GM19238 (cell line): ENCODE data around the gene CD7.
"Not testable (repeated sequence)": the region's sequence is repeated elsewhere in the genome, so short reads cannot be mapped to it uniquely, and the experiment has no call there.

Source experiments
- DNase-seq: peaks from one replicate; pipeline ENCODE4 v3.0.0; 2011; ENCODE audit warnings: low spot score; ENCODE audit not compliant: insufficient read length

CD7 gene

DNA sequence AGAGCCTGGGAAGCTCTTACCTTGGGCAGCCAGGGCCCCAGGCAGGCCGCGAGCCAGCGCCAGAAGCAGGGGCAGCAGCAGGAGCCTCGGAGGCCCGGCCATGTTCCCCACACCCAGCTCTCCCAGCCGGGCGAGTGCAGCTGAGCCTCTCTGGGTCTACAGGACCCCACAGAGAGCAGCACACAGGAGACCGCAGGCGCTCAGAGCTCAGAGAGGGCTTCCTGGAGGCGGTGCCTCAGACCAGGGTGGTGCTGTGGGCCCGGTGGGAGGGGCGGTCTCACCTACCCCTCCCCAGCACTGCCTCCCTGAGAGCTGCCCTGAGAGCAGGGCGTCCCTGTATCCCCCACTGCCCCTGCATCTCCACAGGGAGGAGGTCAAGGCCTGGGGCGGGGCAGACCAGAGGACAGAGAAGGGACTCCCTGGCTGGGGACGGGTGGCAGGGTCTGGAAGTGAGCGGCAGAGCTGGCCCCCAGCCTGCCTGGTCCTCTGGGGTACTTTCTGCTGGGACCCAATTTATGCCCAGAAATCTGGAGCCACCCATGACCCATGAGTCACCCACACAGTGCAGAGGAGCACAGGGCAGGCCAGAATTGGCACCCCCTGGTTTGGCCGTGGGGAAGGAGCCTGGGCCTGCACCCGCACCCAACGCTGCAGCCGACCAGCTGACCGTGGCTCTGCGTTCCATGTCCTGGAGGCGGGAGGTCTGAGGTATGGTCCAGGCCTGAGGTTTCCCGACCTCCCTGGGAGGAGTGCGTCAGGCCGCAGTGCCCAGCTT is at the start of gene CD7:
Gene CD7, minus strand, starts transcription at position 215 of the 775 bp plus-strand sequence. Its CDS starts 113 bp downstream, at position 102.
- no peak for DNase-seq

DNA sequence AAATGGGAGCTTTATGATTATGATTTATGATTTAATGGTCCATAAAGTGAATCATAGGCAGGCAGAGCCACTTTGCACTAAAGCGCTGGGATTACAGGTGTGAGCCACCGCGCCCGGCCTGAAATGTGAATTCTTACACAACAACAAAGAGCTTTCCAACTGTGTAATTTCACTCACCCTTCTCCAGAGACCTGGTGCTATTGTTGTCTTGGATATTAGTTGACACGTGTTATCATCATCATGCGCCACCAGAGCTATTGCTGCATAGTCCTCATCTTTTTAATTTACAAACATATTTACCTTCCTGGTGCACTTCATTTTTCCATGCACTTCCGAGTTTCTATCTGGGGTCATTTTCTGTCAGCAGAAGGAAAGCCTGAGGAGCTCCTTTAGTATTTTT is 49.3 kb upstream of the CD7 start:
- DNase-seq, result no peak

DNA sequence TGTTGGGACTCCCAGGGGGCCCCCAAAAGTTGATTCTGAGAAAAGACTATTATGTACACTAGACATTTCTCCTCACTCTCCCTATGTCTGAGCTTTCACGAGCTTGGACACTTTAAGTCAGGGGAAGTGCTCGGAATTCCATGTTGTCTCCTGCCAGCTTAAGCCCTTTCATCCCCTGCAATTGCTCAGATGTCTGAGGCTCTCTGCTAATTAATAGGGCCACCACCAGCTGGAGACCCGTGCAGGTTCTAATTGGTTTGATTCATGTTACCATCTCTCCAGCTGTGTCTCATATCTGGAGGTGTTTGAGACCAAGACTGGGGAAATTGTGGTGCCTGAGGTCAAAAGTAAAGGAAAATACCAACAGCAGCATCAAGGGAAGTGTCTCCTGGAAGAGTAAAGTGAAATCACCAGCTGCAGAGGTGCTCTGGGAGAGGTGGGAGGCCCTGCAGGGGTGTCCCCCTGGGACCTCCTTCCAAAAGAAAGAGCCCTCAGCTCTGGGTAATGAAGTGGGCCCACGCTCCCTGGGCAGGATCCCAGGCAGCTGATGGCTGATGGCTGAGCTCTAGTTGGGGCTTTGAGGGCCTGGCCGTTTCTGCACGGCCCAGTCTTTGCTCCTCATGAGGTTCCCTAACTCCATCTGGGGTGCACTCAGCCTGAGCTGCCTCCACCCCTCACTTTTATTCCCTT is 48.3 kb upstream of the CD7 start:
- no peak for DNase-seq

DNA sequence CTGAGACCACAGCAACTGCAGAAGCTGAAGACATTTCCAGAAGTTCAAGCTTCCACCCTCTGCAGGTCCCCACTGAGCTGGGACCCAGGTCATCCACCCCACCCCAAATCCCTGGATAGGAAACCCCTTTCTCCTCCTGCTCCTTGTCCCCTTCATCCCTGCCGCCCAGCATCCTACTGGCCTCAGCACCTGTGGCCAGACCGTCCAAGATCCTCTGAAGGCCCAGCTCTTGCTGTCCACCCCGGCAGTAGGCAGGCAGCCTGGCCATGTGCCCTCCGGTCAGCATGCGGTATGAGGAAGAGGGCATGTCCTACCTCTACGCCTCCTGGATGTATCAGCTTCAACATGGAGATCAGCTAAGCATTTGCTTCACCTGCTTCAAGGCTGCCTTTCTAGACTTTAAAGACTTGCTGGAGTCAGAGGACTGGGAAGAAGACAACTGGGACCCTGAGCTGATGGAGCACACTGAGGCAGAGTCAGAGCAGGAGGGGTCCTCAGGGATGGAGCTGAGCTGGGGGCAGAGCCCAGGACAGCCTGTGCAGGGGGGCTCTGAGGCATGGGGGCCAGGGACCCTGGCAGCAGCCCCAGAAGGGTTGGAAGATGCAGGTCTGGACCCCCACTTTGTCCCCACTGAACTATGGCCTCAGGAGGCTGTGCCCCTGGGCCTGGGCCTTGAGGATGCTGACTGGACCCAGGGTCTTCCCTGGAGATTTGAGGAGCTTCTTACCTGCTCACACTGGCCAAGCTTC is 44.7 kb upstream of the CD7 start:
- DNase-seq, result no peak

DNA sequence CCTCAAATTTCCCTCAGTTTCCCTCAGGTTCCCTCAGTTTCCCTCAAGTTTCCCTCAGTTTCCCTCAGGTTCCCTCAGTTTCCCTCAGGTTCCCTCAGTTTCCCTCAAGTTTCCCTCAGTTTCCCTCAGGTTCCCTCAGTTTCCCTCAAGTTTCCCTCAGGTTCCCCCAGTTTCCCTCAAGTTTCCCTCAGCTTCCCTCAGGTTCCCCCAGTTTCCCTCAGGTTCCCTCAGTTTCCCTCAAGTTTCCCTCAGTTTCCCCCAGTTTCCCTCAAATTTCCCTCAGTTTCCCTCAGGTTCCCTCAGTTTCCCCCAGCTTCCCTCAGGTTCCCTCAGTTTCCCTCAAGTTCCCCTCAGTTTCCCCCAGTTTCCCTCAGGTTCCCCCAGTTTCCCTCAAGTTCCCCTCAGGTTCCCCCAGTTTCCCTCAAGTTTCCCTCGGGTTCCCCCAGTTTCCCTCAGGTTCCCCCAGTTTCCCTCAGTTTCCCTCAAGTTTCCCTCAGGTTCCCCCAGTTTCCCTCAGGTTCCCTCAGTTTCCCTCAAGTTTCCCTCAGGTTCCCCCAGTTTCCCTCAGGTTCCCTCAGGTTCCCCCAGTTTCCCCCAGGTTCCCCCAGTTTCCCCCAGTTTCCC is 42.2 kb upstream of the CD7 start:
- not testable (repeated sequence) for DNase-seq

DNA sequence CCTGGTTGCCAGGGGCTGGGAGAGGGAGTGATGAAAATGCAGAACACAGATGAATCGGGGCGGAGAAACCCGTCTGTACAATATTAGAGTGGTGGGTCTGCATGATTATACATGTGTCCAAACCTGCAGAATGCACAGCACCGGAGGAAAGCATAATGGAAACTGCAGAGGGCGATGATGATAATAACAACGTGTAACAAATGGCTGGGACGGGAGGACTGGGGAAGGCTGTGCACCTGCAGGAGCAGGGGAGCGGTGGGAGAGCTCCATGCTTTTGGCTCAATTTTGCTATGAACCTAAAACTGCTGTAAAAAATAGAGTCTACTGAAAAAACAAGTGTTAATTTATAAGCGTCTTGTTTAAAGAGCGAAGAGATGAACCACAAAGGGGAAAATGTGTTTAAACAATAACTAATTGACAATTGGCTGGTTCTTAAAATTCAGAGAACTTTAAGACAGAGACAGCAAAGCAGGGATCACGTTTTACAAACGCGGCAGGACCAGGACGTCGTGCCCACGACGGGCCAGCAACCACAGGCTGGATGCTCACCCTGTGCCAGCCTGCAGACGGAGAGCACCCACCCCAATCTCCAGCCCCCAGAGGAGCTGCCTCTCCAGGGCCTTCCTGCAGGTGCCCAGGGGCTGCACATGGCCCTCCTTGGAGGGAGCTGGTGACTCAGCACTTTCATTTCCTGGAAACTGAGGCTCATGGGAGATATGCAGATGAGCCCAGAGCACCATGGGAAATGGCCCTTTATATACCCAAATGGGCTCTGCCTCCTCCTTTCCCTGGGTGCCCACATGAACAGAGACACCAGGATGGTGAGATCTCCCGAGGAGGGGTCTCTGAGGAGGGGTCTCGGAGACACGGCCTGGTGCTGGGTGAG is 41.3 kb upstream of the CD7 start, which contains the start of gene TEX19:
Gene TEX19, plus strand, starts transcription at position 783 of the 886 bp plus-strand sequence. CDS start 2,904 bp downstream, outside the sequence.
- DNase-seq, result no peak

DNA sequence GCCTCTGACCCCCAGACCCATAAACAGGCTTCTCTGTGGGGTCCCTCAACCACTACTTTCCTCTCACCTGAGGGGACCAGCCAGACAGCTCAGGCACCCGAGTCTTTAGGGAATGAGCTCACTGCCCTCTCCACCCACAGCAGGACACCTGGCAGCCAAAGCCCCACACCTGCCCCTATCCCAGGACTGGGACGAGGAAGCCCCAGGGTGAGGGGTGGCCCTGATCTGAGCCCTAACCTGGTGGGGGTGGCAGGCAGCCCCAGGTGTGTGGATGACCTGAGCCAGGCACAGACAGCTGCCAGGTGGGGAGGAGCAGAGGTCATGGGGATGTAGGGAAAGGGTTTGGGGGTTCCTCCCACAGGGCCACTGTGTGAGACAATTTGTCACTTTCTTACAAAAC is 40.0 kb upstream of the CD7 start:
- DNase-seq, result no peak

DNA sequence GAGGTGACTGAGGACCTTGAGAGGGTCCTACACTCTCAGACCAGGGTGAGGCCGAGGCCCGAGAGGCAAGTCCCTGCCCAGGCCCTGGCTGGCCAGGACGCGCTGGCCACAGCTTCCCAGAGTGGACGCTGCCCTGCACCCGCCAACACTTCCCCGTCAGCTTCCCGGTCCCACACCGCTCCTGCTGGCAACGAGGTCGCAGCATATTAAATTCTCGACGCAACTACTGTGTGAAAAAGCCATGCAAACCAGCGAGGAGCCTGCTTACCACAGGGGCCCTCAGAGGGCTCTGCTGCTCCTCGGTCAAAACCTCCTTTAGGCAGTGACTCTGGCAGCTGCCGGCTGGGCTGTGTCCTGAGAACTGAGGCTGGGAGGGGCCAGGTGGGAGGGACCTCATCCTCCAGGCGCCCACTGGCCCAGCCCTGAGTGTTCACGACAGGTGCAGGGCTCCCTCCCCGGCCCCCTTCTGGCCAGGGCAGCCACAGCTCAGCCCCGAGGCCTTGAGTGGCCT is 39.5 kb upstream of the CD7 start:
- DNase-seq, result no peak

DNA sequence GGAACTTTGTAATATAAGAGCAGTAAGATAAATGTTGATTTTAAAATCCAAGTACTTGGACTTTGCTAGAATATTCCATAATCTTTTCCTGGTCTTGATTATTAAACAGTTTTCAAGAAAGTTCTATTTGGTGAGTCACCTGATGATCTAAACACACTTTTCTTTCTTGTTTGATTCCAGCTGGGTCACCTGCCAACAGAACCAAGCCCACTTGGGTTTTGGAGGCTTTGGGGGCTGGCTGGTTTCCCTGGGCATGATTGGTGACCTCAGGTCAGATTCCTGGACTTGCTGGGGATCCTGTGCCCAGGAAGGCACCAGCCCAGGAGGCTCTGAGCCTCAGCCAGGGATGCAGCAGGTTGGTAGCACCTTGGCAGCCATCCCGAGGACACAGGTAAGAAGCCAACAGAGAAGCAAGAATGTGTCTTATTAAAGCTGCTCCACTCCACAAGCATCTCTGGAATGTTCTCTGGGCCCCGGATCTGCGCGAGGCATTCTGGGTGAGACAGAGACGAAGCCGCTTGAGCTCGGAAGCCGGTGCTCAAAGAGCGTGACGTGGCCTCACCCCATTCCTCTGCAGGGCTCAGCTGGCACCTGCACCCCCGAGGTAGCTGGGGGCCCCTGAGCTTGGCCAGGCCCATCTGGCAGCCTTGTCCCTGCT is 38.5 kb upstream of the CD7 start:
- no peak for DNase-seq

DNA sequence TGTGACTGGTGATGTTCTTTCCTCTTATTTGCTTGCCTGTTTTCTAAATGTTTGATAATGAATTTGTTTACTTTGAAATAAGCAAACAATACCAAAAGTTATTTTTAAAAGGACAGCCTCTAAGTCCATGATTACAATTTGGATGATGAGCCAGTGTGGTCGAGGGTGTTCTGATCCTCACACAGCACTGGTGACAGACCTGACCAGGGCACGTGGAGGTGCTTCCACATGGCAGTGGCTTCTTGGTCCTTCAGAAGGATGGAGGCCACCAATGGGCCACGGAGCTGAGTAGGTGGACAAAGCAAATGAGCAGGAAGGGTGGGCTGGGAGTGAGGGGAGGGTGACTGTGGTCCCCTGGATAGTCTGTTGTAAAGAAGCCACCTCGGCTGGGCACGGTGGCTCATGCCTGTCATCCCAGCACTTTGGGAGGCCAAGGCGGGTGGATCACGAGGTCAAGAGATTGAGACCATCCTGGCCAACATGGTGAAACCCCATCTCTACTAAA is 37.4 kb upstream of the CD7 start:
- no peak for DNase-seq

DNA sequence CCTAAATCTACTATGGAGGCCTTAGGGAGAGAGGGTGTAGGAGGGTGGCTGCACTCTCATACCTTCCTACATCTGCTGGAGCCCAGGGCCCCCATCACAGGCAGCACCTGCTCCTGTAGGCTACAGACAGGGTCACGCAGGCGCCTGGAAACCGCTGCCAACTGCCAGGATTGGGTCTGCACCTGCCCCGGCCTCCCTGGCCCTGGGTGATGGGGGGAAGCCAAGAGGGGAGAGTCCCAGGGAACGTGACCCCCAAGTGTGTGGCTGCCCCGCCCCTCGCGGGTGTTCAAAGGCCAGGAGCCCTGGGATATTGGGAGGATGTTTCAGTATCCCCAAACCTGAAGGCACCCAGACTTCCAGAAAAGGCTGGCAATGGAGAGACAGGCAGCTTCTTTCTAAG is 36.1 kb upstream of the CD7 start:
- no peak for DNase-seq

DNA sequence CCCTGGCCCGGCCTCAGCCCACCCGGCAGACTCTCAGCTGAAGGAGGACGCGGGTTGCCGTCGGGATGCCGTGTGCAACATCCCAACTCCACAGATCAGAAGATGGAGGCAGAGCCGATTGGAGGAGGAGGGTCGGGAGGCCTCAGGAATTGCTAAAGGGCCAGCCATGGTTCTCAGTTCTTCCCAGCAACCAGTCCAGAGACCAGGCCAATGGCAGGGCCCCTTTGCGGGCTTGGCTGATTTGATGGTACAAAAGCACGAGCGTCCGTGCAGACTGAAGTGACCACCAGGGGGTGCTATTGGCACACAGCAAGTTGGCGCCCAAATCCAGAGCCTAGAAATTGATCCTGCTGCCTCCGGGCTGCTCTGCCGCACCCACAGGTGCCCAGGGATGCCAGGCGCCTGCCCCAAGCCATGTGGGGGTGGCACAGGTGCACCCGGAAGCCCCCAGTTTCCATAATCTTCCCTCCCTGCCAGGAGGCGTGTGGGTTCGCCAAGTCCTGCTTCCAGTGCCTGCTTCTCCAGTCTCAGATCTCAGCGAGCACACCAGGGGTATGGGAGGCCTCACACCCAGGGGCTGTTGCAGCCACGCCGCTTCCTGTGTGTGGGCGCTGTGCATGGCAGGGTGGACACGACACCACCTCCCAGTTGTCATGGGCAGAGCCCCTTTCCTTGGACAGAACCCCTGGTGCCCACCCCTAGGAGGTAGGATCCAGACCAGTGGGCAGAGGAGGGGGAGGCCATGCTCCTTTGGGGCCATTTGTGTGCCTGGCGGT is 34.5 kb upstream of the CD7 start:
- DNase-seq, result peak; percentile 78

DNA sequence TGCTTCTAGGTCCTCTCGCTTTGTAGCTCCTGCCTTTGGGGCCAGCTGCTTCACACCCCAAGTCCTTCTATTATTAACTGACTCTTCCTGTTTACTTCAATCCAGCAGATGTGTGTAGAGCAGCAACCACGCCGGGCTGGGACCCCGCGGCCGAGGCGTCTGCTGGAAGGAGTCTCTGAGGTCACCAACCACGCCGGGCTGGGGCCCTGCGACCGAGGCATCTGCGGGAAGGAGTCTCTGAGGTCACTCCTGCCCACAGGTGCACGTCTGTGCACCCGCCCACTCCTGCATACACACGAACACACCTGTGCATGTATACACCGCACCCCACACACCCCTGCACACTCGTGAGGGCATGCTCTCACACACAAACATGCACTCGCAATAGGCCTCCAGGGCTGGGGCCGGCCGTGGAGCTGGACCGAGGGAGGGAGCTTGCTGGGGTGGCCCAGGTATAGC is 33.9 kb upstream of the CD7 start:
- no peak for DNase-seq

DNA sequence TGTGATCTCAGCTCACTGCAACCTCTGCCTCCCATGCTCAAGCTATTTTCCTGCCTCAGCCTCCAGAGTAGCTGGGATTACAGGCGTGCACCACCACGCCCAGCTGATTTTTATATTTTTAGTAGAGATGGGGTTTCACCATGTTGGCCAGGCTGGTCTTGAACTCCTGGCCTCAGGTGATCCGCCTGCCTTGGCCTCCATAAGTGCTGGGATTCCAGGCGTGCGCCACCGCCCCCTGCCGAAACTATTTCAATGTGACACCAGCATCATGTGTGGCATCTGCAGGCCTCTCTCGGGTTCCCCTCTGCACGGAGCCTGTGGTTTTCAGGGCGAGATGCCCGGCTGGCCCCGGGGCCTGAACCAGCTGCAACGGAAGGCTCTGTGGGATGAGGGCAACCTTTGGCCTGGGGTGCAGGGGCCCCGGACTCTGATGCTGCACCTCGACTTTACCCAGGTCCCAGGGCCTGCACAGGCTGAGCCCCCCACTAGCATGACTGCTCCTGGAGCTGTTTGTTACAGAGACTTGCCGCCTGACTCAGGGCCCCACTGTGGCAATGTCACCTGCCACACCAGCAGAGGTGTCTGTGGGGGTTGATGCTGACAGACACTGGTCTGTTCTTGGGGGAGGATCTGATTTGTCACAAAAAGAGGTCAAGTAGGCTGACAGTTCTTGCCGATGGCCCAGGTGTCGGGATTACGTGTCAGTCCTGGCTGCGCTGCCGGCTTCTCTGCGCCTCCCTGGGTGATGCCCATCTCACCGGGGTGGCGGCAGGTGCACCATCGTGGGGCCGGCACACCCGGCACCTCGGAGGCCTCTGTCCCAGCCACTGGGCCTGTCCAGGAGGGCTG is 33.0 kb upstream of the CD7 start:
- no peak for DNase-seq

DNA sequence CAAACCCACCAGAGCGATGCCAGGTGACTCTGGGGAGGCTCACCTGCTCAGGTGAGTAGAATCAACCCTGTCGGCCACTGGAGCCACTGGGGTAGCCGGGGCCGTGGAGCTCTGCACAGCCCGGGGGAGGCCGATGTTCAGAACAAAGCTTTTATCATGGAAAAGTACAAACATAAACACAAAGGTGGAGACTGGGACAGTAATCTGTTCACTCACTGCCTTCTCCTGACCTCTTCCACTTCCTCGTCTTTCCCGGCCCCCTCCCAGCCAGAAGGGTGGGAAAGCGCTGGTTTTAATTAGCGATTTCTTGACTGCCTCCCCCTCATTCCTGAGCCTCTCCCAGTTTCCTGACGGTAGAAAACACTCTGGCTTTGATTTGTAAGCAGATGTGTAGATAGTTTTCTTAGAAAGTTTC is 31.9 kb upstream of the CD7 start:
- DNase-seq, result no peak

DNA sequence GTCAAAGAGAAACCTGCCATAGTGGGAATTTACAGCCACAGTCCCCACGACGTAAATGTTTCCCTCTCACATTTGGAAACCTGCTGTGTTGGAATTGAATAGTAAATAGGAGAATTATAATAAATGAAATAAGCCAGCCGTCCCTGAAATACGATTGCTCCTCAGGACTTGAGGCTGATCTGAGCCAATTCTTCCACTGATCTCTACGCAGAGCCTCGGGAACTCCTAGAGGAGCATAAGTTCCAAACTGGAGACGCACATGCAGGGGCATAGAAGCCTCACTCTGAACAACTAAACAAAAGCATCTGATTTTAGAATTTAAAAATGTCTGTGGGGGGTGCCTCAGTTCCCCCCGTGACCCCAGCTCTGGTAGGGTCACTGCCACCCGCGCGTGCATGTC is 31.5 kb upstream of the CD7 start:
- DNase-seq, result no peak

DNA sequence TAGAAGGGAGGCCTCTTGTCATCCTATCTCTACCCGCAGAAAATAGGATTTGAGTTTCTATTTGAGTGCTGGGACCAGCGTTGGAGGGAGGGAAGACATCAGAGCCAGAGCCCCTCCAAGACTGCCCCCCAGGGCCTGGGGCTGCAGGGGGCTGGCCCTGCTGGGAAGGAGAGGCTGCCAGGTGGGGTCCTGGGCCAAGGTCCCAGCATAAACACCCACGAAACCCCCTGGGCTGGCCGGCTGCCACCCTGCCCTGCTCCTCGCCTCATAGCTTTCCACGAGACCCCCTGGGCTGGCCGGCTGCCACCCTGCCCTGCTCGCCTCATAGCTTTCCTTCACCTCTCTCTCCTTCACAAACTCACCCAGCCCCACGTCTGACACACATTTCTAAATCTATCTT is 31.0 kb upstream of the CD7 start:
- DNase-seq, result no peak

DNA sequence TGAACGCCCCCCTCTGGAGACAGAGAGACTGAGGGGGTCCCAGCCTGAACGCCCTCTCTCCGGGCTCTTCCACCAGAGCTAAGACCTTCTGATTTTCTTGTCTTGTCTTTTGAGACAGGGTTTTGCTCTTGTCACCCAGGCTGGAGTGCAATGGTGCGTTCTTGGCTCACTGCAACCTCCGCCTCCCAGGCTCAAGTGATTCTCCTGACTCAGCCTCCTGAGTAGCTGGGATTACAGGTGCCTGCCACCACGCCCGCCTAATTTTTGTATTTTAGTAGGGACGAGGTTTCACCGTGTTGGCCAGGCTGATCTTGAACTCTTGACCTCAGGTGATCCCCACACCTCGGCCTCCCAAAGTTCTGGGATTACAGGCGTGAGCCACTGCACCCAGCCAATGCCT is 30.6 kb upstream of the CD7 start:
- DNase-seq, result not testable (repeated sequence)
